Esophagus muscularis mucosa (tissue), 4 donors: ENCODE data around the gene TRPM3.

Experiments
- CTCF ChIP-seq, 3 experiments: fragments of 200-600 bp in 2 of 3; fragments of 450-650 bp in 1 of 3; sonication (generic) in 2 of 3; IDR thresholded peaks; one replicate each; pipeline ENCODE4 v1.5.1; 2017 to 2019; ENCODE audit warnings: antibody characterized with exemption in 3 of 3, mild to moderate bottlenecking in 2 of 3, moderate library complexity in 1 of 3
- EP300 ChIP-seq: sonication (generic); formaldehyde crosslinking; IDR thresholded peaks from one replicate; pipeline ENCODE4 v1.6.1; 2017; ENCODE audit warnings: antibody characterized with exemption
- POLR2A ChIP-seq: fragments of 450-650 bp; IDR thresholded peaks from one replicate; pipeline ENCODE4 v1.6.1; 2017; ENCODE audit warnings: antibody characterized with exemption, moderate library complexity, mild to moderate bottlenecking, low read depth
- POLR2AphosphoS5 ChIP-seq, 2 donors: sonication (generic); formaldehyde crosslinking; IDR thresholded peaks; one replicate each; pipeline ENCODE4 v1.6.1; 2017; ENCODE audit warnings: antibody characterized with exemption in 2 of 2

DNA sequence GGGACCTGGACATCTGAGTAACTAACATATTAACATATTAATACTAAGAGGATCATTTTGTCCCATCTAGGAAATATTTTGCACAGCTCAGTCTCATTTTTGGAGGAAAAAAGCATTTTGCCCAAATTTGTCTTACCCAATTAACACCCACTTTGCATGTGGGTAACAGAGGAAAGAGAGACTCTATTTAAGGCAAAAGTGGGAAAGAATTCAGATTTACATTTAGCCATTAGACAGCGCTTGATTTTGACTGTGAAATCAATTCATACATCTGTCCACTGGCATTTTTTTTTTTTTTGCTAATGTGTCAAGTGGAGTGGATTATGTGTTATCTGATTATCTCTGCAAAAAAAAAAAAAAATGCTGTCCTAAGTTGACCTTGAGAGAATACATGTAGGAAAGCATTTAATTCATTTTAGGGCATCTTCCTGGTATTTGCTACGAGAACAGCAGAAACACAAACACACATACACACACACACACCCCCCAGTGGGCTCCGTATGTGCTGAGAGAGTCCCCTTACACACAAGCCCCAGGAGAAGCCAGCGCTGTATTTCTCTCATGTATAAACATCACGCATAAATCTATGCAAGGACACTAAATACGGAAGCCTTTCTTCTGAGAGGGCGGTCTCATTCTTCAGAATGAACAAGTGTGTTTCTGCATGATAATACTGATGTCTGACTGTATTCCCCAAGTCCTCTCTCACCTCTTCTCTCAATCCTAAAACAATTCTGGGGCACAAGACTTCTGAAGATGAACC is 505.0 kb downstream of the TRPM3 start:
- TF ChIP-seq CTCF (IDR thresholded peaks at IDR 0.05) (no peak), POLR2AphosphoS5 (IDR thresholded peaks at IDR 0.05) (no peak), POLR2A (no peak), EP300 (no peak)
